Gastrocnemius medialis (tissue), 4 donors: ENCODE data around the gene TRH. TPM values are rescaled to one million over a fixed set of nuclear protein-coding genes. Genes with fewer than 3 reads are reported as not detected.

Experiments used
- ATAC-seq, 2 donors: fragments of 150-250 bp; one replicate each; pipeline ENCODE4 v1.9.1; 2016
- DNase-seq, 2 donors: peaks; one replicate each; pipeline ENCODE4 v3.0.0-alpha.2; 2019
- H3K27ac ChIP-seq, 4 donors: fragments of 200-600 bp; sonication (generic); 1 replicate in 1 of 4; 2 replicates in 3 of 4; pipeline ENCODE4 v1.5.1; 2016 to 2018; ENCODE audit warnings: mild to moderate bottlenecking in 2 of 4, moderate library complexity in 1 of 4
- H3K27me3 ChIP-seq, 3 donors: fragments of 200-600 bp; sonication (generic) in 2 of 3; 1 replicate in 1 of 3; 2 replicates in 2 of 3; pipeline versions ENCODE4 v1.5.1 to v1.6.0; 2016 to 2019; ENCODE audit warnings: mild to moderate bottlenecking in 1 of 3, moderate library complexity in 1 of 3
- H3K36me3 ChIP-seq, 2 donors: fragments of 200-600 bp; sonication (generic) in 1 of 2; one replicate each; pipeline ENCODE4 v1.5.1; 2017 to 2018
- H3K4me1 ChIP-seq, 2 donors: fragments of 200-600 bp; sonication (generic) in 1 of 2; one replicate each; pipeline ENCODE4 v1.5.1; 2016 to 2017; ENCODE audit warnings: mild to moderate bottlenecking in 2 of 2
- H3K4me3 ChIP-seq, 4 donors: fragments of 200-600 bp; sonication (generic) in 3 of 4; 1 replicate in 1 of 4; 2 replicates in 3 of 4; pipeline ENCODE4 v1.5.1; 2016 to 2019; ENCODE audit warnings: mild to moderate bottlenecking in 2 of 4
- H3K9me3 ChIP-seq, 3 donors: fragments of 200-600 bp; sonication (generic) in 2 of 3; 1 replicate in 1 of 3; 2 replicates in 2 of 3; pipeline ENCODE4 v1.5.1; 2016 to 2019
- CTCF ChIP-seq, 5 experiments: fragments of 450-650 bp in 3 of 5; fragments of 200-600 bp in 2 of 5; sonication (generic) in 2 of 5; IDR thresholded peaks in 4 of 5; conservative IDR thresholded peaks in 1 of 5; 1 replicate in 4 of 5; 2 replicates in 1 of 5; pipeline ENCODE4 v1.5.1; 2016 to 2019; ENCODE audit warnings: antibody characterized with exemption in 5 of 5, mild to moderate bottlenecking in 3 of 5, moderate library complexity in 3 of 5
- POLR2A ChIP-seq, 2 donors: fragments of 450-650 bp; IDR thresholded peaks; one replicate each; pipeline ENCODE4 v1.6.1; 2017; ENCODE audit warnings: antibody characterized with exemption in 2 of 2, mild to moderate bottlenecking in 2 of 2, moderate library complexity in 2 of 2
- in situ Hi-C, 4 donors: fragments of 200-750 bp; cut with MboI; loops; one replicate each; pipeline versions ENCODE4 v1.15.0 to v1.8.0; 2017; ENCODE audit warnings: low sequenced_read_pairs in 4 of 4
- intact Hi-C: fragments of 100-400 bp; cut with DNase I; formaldehyde crosslinking; loops from one replicate; pipeline ENCODE4 v1.15.1; 2023; ENCODE audit warnings: low total_unique reads
- total RNA-seq, 4 donors: library from RNA; depleted of rRNA; stranded (reverse); fragments of >200 nt; gene quantifications; one replicate each; pipeline versions ENCODE4 v1.1.0 to v1.2.3, GENCODE V29; 2016

The TRH gene
- total RNA-seq, 4 donors from 2014 or later: not detected

- DNase-seq: no peak
- Histone ChIP-seq H3K4me3 (peak overlapping the region in 2 of 4 donors; percentile 9 to 44), H3K27ac (no peak overlapping the region), H3K9me3 (no peaks in the 10 kb centered on the region), H3K36me3 (no peaks in the 10 kb centered on the region), H3K4me1 (peaks cover 6 to 14% of the 10 kb centered on the region in 2 donors), H3K27me3 (peaks cover 37 to 44% (median 39%) of the 10 kb centered on the region in 3 donors)
- intact Hi-C loops: no loop called here
- TF ChIP-seq POLR2A (IDR thresholded peaks at IDR 0.05): no peak
- no peak for TF ChIP-seq CTCF (IDR thresholded peaks at IDR 0.05 in 4 of 5, conservative IDR thresholded peaks at IDR 0.05 in 1 of 5)
- in situ Hi-C loops: no loop called here
- no peak for ATAC-seq
Observed at GRCh38 chr3:129973853-129974563, 512 bp upstream of the TRH start.

- Histone ChIP-seq H3K27ac (no peak overlapping the region), H3K27me3 (peaks cover 37 to 46% (median 44%) of the 10 kb centered on the region in 3 donors), H3K4me1 (peaks cover 6 to 14% of the 10 kb centered on the region in 2 donors), H3K9me3 (no peaks in the 10 kb centered on the region), H3K4me3 (peak overlapping the region in 3 of 4 donors; percentile 9 to 44 (median 28)), H3K36me3 (no peaks in the 10 kb centered on the region)
- DNase-seq: no peak
- intact Hi-C loops (no loop called here), in situ Hi-C loops (no loop called here)
- no peak for TF ChIP-seq CTCF (IDR thresholded peaks at IDR 0.05 in 4 of 5, conservative IDR thresholded peaks at IDR 0.05 in 1 of 5)
- TF ChIP-seq POLR2A (IDR thresholded peaks at IDR 0.05): no peak
- no peak for ATAC-seq
Observed at GRCh38 chr3:129974833-129975704, 549 bp downstream of the TRH start.

- Histone ChIP-seq H3K4me1 (peaks cover 6 to 14% of the 10 kb centered on the region in 2 donors), H3K4me3 (peak overlapping the region in 2 of 4 donors; percentile 28 to 44), H3K27me3 (peaks cover 37 to 46% (median 44%) of the 10 kb centered on the region in 3 donors), H3K27ac (no peak overlapping the region), H3K36me3 (no peaks in the 10 kb centered on the region), H3K9me3 (no peaks in the 10 kb centered on the region)
- no peak for ATAC-seq
- TF ChIP-seq CTCF (IDR thresholded peaks at IDR 0.05 in 4 of 5, conservative IDR thresholded peaks at IDR 0.05 in 1 of 5) (no peak), POLR2A (IDR thresholded peaks at IDR 0.05) (no peak)
- no peak for DNase-seq
- in situ Hi-C loops: no loop called here
- intact Hi-C loops: no loop called here
Observed at GRCh38 chr3:129975705-129976048, 1.2 kb downstream of the TRH start.

GRCh38 chr3:129976286-129976685 is 1.8 kb downstream of the TRH start:
- Histone ChIP-seq H3K9me3 (no peaks in the 10 kb centered on the region), H3K36me3 (no peaks in the 10 kb centered on the region), H3K27me3 (peaks cover 37 to 46% (median 44%) of the 10 kb centered on the region in 3 donors), H3K4me1 (peaks cover 6 to 14% of the 10 kb centered on the region in 2 donors), H3K4me3 (no peak overlapping the region), H3K27ac (no peak overlapping the region)
- ATAC-seq (no peak), DNase-seq (no peak)
- intact Hi-C loops (no loop called here), in situ Hi-C loops (no loop called here)
- TF ChIP-seq POLR2A (IDR thresholded peaks at IDR 0.05): no peak
- no peak for TF ChIP-seq CTCF (IDR thresholded peaks at IDR 0.05 in 4 of 5, conservative IDR thresholded peaks at IDR 0.05 in 1 of 5)
